GM20431 (cell line): ENCODE results near the gene STK16.
"Not testable (repeated sequence)": the region's sequence is repeated elsewhere in the genome, so short reads cannot be mapped to it uniquely, and the experiment has no call there.

Experiments used
- in situ Hi-C: fragments of 300-500 bp; cut with MseI, MboI; formaldehyde crosslinking; loops from one replicate; pipeline ENCODE4 v1.15.0; 2020; ENCODE audit warnings: low sequenced_read_pairs; ENCODE audit not compliant: unreplicated experiment

Gene STK16

GRCh38 chr2:219245148-219245898 is at the start of gene STK16, which contains the start of gene GLB1L:
Gene STK16, plus strand, starts transcription at chr2:219245479. Its CDS starts 521 bp downstream, at chr2:219246000.
Gene GLB1L, minus strand, starts transcription at chr2:219245444. Its CDS starts 1,871 bp downstream, at chr2:219243573.
- in situ Hi-C loops: no loop called here

- in situ Hi-C loops: no loop called here
Observed at GRCh38 chr2:219197388-219197787, 47.9 kb upstream of the STK16 start.

GRCh38 chr2:219198974-219199373 is 46.3 kb upstream of the STK16 start:
- in situ Hi-C loops: no loop called here

GRCh38 chr2:219199470-219200211 is 45.6 kb upstream of the STK16 start:
- in situ Hi-C loops: no loop called here

- in situ Hi-C loops: not testable (repeated sequence)
Observed at GRCh38 chr2:219200502-219201326, 44.6 kb upstream of the STK16 start.

GRCh38 chr2:219201331-219201730 is 43.9 kb upstream of the STK16 start:
- in situ Hi-C loops: not testable (repeated sequence)

GRCh38 chr2:219204425-219205164 is 40.7 kb upstream of the STK16 start:
- in situ Hi-C loops: no loop called here

- in situ Hi-C loops: no loop called here
Observed at GRCh38 chr2:219205165-219205538, 40.1 kb upstream of the STK16 start.

GRCh38 chr2:219205981-219206327 is 39.3 kb upstream of the STK16 start:
- in situ Hi-C loops: no loop called here

- in situ Hi-C loops: no loop called here
Observed at GRCh38 chr2:219206328-219207133, 38.7 kb upstream of the STK16 start, which contains the start of gene ZFAND2B. Gene ZFAND2B, plus strand, starts transcription at chr2:219206782. Its CDS starts 206 bp downstream, at chr2:219206988.

- in situ Hi-C loops: no loop called here
Observed at GRCh38 chr2:219207134-219207883, 38.0 kb upstream of the STK16 start.

- in situ Hi-C loops: no loop called here
Observed at GRCh38 chr2:219207884-219208740, 37.2 kb upstream of the STK16 start.

- in situ Hi-C loops: no loop called here
Observed at GRCh38 chr2:219209236-219210195, 35.8 kb upstream of the STK16 start.

- in situ Hi-C loops: no loop called here
Observed at GRCh38 chr2:219210196-219210885, 34.9 kb upstream of the STK16 start.

GRCh38 chr2:219210886-219211362 is 34.4 kb upstream of the STK16 start:
- in situ Hi-C loops: no loop called here

- in situ Hi-C loops: no loop called here
Observed at GRCh38 chr2:219213026-219213415, 32.3 kb upstream of the STK16 start.
